ENCODE results near the gene EMILIN3. TPM values are rescaled to one million over a fixed set of nuclear protein-coding genes. Genes with fewer than 3 reads are reported as not detected.

The EMILIN3 gene
- total and polyA plus RNA-seq, 7 donors, result 0.66 to 4.3 (median 2.9) TPM; not detected in 2

- H3K36me3 ChIP-seq, result no peaks in the 10 kb centered on the region
- DNase-seq, result no peak
- peaks cover 9 to 55% (median 42%) of the 10 kb centered on the region in 3 donors for H3K27me3 ChIP-seq
- 75 to 83% methylated on average over 19 of the region's 19 CpGs for WGBS, 2 donors
- H3K4me1 ChIP-seq, result peaks cover 0 to 14% (median 13%) of the 10 kb centered on the region in 4 donors
- no peaks in the 10 kb centered on the region for H3K9me3 ChIP-seq
- no peak overlapping the region for H3K27ac ChIP-seq
- H3K4me3 ChIP-seq, result peak overlapping the region in 3 of 4 donors; percentile 34 to 49 (median 46)
- TF ChIP-seq POLR2AphosphoS5 (IDR thresholded peaks at IDR 0.05) (no peak), EP300 (IDR thresholded peaks at IDR 0.05) (no peak), POLR2A (IDR thresholded peaks at IDR 0.05) (no peak), CTCF (IDR thresholded peaks at IDR 0.05) (no peak)
- intact Hi-C loops (cut with DNase I), result no loop called here
Measured at GRCh38 chr20:41364967-41365765, 1.5 kb downstream of the EMILIN3 start.

- no peak for DNase-seq
- TF ChIP-seq EP300 (IDR thresholded peaks at IDR 0.05) (no peak), POLR2A (IDR thresholded peaks at IDR 0.05) (no peak), CTCF (IDR thresholded peaks at IDR 0.05) (no peak), POLR2AphosphoS5 (IDR thresholded peaks at IDR 0.05) (no peak)
- Histone ChIP-seq H3K4me3 (no peak overlapping the region), H3K27me3 (peaks cover 9 to 55% (median 42%) of the 10 kb centered on the region in 3 donors), H3K4me1 (peaks cover 0 to 14% (median 13%) of the 10 kb centered on the region in 4 donors), H3K9me3 (no peaks in the 10 kb centered on the region), H3K36me3 (no peaks in the 10 kb centered on the region), H3K27ac (no peak overlapping the region)
- intact Hi-C loops (cut with DNase I), result no loop called here
- WGBS, 2 donors, result 78 to 81% methylated on average over 13 of the region's 13 CpGs
Measured at GRCh38 chr20:41364236-41364855, 2.3 kb downstream of the EMILIN3 start.

GRCh38 chr20:41363601-41364000 lies 3.0 kb downstream of the EMILIN3 start:
- peaks cover 9 to 48% (median 35%) of the 10 kb centered on the region in 3 donors for H3K27me3 ChIP-seq
- H3K9me3 ChIP-seq, result no peaks in the 10 kb centered on the region
- intact Hi-C loops (cut with DNase I), result no loop called here
- DNase-seq, result no peak
- peaks cover 0 to 2% (median 0%) of the 10 kb centered on the region in 4 donors for H3K36me3 ChIP-seq
- H3K4me1 ChIP-seq, result peaks cover 0 to 14% (median 13%) of the 10 kb centered on the region in 4 donors
- WGBS, 2 donors, result 87 to 92% methylated on average over 7 of the region's 7 CpGs
- H3K4me3 ChIP-seq, result no peak overlapping the region
- no peak for TF ChIP-seq EP300 (IDR thresholded peaks at IDR 0.05)
- no peak for TF ChIP-seq CTCF (IDR thresholded peaks at IDR 0.05)
- no peak for TF ChIP-seq POLR2AphosphoS5 (IDR thresholded peaks at IDR 0.05)
- TF ChIP-seq POLR2A (IDR thresholded peaks at IDR 0.05), result no peak
- H3K27ac ChIP-seq, result no peak overlapping the region

GRCh38 chr20:41362748-41363140 lies 3.9 kb downstream of the EMILIN3 start:
- H3K27me3 ChIP-seq, result peaks cover 9 to 41% (median 30%) of the 10 kb centered on the region in 3 donors

More at GRCh38 chr20:41362748-41363140, 3.9 kb downstream of the EMILIN3 start:
- H3K27ac ChIP-seq, result no peak overlapping the region
- WGBS, 2 donors, result 71 to 86% methylated on average over 5 of the region's 5 CpGs
- H3K4me1 ChIP-seq, result peaks cover 0 to 14% (median 13%) of the 10 kb centered on the region in 4 donors
- no peak for DNase-seq
- intact Hi-C loops (cut with DNase I), result no loop called here
- no peaks in the 10 kb centered on the region for H3K9me3 ChIP-seq
- no peak overlapping the region for H3K4me3 ChIP-seq
- TF ChIP-seq EP300 (IDR thresholded peaks at IDR 0.05) (no peak), POLR2A (IDR thresholded peaks at IDR 0.05) (no peak), POLR2AphosphoS5 (IDR thresholded peaks at IDR 0.05) (no peak), CTCF (IDR thresholded peaks at IDR 0.05) (no peak)
- peaks cover 0 to 8% (median 0%) of the 10 kb centered on the region in 4 donors for H3K36me3 ChIP-seq

All from sigmoid colon (tissue), 7 donors.